ENCODE data around the gene DMXL2.
"Not testable (repeated sequence)": the region's sequence is repeated elsewhere in the genome, so short reads cannot be mapped to it uniquely, and the experiment has no call there.

Gene DMXL2, protein sequence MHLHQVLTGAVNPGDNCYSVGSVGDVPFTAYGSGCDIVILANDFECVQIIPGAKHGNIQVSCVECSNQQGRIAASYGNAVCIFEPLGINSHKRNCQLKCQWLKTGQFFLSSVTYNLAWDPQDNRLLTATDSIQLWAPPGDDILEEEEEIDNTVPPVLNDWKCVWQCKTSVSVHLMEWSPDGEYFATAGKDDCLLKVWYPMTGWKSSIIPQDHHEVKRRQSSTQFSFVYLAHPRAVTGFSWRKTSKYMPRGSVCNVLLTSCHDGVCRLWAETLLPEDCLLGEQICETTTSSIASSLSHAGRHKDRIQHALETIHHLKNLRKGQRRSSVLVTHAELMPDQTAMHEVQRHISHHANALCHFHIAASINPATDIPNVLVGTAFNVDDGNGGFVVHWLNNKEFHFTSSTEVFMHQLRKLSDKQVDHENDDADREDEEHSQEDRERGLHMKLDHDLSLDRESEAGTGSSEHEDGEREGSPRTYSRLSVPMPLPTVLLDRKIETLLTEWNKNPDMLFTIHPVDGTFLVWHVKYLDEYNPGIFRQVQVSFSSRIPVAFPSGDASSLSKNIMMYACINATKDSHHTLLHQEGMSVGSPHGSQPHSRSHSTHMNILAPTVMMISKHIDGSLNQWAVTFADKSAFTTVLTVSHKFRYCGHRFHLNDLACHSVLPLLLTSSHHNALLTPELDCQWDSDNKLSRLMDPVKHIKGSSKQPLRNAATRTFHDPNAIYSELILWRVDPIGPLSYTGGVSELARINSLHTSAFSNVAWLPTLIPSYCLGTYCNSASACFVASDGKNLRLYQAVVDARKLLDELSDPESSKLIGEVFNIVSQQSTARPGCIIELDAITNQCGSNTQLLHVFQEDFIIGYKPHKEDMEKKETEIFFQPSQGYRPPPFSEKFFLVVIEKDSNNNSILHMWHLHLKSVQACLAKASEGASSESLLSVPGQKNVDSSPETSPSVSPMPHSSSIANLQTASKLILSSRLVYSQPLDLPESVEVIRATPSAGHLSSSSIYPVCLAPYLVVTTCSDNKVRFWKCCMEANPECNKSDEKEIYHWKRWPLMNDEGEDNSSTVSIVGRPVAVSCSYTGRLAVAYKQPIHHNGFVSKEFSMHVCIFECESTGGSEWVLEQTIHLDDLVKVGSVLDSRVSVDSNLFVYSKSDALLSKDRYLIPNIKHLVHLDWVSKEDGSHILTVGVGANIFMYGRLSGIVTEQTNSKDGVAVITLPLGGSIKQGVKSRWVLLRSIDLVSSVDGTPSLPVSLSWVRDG (N-terminal part only)

DNA sequence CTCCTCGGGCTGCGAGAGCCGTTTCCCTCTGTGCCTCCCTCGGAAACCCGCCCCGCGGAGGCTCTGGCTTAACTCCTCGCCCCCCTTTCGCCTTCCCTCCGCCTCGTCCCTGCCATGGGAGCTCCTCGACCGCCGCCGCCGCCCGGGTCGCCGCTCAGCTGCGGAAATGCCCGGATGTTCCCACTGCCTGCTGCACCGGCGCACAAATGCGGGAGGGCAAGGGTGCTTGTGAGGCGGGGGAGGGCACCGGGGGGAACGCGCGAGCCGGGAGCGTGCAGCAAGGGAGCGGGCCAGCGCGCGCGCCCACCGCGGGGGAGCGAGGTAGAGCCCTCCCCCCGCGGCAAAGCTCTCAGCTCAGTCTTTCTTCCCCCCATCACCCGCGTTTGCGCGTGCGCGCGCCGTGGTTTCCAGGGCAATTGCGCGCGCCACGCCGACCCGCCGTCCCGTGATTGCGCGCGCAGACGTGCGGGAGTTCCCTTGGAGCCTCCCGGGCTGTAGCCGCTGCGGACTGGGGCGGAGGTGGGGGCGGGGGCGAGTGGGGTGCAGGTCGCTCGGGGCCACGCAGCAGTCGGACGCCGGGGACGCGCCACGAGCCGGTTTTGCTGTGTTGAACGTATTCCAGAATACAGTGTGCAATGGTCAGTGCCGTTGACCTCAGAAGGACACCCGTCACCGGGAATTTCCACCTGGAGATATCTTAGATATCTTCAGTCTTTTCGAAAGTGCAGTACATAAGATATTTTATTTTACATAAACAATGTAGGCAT lies at the start of gene DMXL2:
TSS of gene DMXL2 (minus strand) at position 168 of the 767 bp plus-strand sequence. CDS start 226 bp downstream, outside the sequence.
- DNase-seq: peak; percentile 77

DNA sequence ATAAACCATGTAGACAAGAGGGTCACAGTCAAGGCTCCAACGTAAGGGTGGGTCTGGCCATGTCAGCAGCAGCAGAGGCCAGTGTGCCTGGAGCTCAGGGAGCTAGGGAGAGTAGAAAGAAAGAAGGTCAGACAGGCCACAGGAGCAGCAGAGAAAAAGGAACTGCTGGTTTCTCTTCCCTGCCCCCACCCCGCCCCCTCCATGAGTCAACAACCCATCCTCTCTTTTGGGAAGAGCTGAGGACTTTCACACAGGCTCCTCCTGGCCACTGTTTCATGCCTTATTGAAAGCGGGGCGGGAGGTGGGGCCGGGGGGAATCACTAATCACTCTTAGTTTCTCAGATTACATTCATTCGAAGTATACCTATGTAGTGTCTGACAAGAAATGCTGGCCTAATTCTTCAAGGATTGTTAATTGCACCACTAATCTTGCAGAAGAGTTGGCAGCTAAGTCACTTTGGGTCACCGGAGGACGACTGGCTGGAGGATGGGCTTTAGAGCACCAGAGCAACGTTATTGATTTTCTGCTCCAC lies 49.6 kb upstream of the DMXL2 start:
- no peak for DNase-seq

DNA sequence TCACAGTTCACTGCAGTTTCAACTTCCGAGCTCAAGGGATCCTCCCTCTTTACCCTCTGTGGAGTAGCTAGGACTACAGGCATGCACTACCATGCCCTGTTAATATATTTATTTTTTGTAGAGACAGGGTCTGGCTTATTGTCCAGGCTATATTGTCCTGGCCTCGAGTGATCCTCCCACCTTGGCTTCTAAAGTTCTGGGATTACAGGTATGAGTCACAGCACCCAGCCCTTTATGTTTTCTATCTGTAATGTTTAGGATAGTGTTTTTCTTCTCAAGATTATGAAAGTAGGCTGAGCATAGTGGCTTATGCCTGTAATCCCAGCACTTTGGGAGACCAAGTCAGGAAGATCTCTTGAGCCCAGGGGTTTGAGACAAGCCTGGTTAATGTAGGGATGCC lies 46.8 kb upstream of the DMXL2 start:
- DNase-seq: no peak

DNA sequence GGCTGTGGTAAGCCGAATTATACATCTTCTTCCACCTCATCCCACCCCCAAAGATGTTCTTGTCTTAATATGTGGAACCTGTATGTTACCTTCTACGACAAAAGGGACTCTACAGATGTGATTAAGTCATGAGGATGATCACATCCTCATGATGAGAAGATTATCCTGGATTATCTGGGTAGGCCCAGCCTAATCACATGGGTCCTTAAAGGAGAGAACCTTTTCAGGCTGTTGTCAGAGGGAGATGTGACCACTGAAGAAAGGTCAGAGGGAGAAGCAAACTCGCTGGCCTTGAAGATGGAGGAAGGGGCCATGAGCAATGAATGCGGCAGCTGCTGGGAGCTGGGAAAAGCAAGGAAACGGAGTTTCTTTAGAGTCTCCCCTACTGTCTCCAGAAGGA lies 45.9 kb upstream of the DMXL2 start:
- no peak for DNase-seq

DNA sequence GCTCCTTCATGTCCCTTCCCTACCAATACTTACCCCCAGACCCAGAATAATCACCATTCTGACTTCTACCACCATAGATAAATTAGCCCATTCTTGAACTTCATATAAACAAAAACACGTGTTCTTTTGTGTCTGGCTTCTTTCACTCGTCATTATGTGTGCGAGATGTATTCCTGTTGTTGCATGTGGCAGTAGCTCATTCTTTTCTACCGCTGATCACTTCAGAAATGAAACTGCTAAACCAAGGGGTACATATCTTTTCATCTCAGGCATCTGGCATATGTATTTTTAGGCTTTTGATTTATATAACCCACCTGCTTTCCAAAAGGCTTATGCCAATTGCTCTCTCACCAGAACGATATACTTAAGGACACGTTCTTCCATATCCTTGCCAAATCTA lies 44.9 kb upstream of the DMXL2 start:
- DNase-seq: no peak

DNA sequence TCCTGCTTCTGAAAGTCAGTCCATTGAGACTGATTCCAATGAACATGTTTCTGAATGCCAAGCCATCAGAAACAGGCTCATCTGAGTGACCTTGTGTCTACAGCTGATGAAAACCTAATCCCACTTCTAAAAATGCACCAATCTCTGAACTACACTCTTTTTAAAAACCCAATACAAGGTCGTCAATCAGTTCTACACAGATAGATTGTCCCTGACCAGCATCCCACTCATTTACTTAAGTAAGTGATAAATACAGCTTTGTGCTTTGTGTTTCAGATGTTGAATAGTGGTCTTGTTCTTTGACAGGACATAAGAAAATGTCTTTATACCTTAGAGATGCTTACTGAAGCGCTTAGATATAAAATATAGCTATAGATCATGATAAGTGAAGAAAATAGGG lies 38.5 kb upstream of the DMXL2 start:
- no peak for DNase-seq

DNA sequence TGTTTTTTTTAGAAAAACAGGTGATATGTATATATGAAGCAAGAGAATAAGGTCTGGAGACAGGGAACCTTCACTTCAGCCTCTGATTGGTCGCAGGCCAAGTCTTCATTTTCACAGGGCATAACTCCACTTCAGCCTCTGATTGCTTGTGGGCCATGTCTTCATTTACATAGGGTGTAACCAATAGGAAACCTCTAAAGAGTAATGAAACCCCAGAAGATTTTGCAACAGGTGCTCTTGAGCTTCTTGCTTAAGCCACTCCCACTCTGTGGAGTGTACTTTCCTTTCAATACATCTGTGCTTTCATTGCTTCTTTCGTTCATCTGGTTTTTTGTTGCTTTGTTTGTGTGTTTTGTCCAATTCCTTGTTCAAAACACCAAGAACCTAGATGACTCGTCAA lies 36.1 kb upstream of the DMXL2 start:
- DNase-seq: no peak

DNA sequence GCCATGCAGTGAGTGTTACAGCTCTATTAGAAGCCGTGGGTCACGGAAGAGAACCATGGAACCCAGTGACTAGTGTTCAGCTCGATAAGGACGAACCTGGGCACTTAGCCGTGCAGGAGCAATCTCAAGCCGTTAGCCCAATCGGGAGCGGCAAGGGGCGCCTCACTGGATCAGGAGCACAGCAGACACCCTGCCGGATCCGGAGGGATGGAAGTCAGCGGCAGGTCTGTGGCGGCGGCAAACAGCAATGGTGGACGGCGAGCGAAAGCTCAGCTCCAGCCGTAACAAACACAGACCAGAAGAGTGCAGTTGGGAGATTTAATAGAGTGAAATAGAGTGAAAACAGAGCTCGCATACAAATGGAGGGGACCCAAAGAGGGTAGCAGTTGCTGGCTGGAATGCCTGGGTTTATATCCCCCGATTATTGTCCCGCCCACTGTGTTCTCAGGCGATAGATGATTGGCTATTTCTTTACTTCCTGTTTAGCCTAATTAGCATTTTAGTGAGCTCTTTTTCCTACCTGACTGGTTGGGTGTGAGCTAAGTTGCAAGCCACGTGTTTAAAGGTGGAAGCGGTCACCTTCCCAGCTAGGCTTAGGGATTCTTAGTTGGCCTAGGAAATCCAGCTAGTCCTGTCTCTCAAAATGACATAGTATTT lies 33.0 kb upstream of the DMXL2 start:
- not testable (repeated sequence) for DNase-seq

DNA sequence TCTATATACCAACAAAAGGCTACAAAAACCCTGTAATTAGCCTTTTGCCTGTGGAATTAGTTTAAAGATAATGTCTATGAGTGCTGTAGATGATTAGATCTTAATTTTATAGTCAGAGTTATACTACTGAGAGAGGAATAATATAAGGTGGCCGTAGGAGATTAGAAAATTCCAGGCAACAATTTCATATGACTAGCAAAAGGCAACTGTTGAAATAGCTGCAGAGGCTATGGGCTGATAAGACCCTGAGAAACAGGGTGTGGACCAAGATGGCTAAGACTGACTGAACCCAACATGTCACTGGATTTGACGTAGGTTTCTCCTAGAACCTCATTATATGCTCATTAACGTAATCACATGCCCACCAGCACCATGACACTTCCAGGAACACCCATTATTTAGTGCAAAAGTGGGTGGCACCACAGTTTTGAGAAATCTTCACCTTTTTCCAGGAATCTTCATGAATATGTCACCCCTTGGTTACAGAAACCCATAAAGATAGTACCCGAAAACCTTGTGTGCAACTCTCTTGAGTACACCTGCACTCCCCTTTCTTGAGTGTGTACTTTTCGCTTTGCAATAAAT lies 29.6 kb upstream of the DMXL2 start:
- no peak for DNase-seq

DNA sequence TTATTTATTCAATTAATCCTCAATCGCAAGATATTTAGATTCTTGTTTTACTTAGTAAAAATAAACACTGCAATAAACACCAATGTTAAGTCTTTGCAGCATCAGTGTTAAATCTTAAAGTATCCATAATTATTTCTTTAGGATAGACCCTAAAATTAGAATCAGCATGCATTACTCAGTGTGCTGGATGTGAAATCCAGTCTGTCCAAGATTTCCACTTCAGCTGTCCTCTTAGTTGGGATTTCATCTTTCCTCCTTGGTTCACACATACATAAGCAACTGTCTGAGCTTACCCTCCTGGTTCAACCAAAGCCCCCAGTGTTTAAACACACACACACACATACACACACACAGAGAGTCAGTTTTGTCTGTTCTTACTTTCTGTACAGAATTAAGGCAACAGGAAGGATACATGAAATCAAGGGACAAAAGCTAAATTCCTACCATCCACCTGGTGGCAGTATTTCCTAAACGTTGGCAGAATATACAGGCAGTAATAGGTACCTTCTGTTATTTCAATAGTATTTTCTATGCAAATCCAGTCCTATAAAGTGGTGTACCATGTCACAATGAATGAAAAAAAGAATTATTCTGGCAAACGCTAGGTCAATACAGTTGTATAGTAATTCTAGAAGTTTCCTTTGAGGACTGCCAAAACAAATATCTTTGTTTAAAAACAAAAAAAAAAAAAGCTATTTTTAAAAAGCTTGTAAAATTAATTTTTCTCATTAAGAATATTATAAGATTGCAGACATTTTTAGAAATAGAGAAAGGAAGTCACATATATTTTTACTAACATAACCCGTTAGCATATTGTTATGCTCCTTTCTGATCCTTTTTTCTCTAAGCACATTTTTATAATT lies 27.3 kb upstream of the DMXL2 start:
- no peak for DNase-seq

DNA sequence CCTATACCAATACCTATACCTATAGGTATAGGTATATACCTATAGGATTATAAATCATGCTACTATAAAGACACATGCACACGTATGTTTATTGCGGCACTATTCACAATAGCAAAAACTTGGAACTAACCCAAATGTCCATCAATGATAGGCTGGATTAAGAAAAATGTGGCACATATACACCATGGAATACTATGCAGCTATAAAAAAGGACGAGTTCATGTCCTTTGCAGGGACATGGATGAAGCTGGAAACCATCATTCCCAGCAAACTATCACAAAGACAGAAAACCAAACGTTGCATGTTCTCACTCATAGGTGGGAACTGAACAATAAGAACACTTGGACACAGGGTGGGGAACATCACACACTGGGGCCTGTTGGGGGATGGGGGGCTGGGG lies 26.1 kb upstream of the DMXL2 start:
- DNase-seq: not testable (repeated sequence)

DNA sequence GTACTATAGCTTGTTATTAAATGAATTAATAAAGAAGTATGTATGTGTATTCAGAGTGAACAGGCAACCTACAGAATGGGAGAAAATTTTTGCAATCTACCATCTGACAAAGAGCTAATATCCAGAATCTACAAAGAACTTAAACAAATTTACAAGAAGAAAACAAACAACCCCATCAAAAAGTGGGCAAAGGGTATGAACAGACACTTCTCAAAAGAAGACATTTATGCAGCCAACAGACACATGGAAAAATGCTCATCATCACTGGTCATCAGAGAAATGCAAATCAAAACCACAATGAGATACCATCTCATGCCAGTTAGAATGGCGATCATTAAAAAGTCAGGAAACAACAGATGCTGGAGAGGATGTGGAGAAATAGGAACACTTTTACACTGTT lies 25.5 kb upstream of the DMXL2 start:
- not testable (repeated sequence) for DNase-seq

DNA sequence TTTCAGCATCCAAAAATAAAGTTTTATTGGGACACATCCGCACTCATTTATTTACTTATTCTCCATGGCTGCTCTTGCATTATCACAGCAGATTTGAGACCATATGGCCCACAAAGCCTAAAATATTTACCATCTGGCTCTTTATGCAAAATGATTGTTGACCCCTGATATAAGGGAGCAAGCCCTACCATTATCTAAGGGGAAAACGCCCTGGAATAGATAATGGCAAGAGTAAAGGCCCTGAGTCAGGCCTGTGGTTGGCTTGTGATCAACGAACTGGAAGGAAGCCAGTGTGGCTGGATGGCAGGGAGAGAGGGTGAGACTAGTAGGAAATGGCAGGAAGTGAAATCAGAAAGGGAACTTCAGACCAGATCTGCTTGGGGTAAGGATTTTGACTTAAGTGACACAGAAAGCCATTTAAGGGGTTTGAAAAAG lies 24.6 kb upstream of the DMXL2 start:
- no peak for DNase-seq

DNA sequence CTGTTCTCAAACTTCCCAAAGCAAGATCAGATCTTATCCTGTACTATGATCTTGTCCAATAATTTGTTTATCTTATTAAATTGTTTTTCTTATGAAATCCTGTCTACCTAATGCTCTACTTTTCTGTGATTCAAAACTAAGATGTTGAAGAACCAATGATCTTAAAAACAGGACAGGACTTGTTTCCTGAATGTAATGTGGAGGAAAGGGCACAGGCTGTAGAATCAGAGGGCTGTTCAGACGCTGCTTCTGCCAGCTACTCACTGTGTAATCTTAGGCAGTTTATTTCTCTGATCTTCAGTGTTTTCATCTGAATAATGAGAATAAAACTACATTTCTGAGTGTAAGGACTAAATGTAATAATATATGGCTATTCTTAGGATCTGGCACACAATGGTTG lies 20.1 kb upstream of the DMXL2 start:
- no peak for DNase-seq

DNA sequence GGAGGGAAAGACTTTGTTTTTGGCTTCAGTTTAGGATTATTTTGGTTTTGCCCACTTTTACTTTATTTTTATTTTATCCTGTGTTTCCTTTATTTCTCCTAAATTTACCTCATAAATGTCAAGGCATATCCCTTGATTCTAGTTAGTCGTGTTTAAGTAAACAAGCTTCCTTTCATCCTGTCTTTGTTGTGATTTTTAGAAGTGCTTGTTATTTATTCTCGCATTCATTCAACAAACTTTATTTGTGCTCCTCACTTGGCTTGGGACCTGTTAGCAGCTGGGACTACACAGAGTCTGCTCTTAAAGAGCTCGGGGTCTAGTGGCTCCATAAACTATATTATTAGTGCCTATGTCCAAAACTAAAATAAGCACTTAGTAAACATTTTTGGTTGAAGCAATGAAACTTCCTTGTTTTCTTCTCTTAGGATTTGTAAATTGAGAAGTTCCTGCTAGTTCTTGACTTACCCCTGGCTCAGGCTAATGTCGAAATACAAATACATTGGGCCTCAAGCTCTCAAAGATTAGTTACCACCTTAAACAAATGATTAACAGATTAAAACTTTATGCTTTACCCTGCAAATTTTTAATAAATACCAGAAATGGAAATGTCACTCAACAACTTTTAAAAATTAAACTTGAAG lies 19.0 kb upstream of the DMXL2 start:
- no peak for DNase-seq

DNA sequence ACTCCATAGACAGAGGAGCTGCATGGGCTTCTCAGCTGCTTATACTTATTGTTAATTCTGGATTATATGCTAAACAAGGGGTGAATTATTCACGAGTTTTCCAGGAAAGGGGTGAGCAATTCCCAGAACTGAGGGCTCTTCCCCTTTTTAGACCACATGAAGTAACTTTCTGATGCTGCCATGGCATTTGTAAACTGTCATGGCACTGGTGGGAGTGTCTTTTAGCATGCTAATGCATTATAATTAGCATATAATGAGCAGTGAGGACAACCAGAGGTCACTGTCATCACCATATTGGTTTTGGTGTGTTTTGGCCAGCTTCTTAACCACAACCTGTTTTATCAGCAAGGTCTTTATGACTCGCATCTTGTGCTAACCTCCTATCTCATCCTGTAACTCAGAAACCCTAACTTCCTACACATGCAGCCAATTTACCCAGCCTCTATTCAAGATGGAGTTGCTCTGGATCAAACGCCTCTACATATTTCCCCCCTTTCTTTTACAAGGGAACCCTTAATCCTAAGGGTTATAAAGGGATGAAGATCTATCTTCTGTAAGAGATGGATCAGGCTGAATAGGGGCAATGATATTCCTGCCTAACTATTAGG lies 12.1 kb upstream of the DMXL2 start:
- DNase-seq: no peak

DNA sequence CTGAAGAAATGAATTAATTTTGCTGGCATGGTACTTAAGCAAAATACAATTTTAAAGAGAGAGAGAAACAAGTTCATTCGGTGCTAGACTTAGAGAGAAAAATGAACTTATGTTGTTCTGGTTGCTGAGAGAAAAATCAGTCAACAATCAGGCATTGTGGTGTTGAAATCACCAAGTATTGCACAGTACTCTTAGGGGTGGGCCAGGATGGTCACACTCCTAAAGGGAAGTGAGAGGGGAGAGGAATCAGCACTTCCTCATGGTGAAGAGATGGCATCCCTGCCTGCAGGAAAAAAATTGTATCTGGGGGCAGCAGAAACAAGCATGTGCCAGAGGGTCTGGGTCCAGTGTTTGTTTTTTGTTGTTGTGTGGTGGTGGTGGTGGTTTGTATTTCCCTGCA lies 7.0 kb upstream of the DMXL2 start:
- DNase-seq: no peak

DNA sequence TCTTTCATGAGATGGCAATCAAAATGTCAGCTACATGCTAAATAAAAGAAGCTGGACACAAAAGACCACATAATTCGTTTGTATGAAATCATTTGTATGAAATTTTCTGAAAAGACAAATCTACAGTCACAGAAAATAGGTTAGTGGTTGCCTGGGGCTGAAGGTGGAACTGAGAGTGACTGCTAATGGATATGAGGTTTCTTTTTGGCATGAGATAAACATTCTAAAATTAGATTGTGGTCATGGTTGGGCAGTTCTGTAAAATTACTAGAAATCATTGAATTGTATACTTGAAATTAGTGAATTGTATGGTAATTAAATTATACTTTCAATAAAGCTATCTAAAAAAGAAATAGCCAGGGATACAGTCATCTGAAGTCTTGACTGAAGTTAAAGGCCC lies 2.7 kb upstream of the DMXL2 start:
- DNase-seq: no peak

DNA sequence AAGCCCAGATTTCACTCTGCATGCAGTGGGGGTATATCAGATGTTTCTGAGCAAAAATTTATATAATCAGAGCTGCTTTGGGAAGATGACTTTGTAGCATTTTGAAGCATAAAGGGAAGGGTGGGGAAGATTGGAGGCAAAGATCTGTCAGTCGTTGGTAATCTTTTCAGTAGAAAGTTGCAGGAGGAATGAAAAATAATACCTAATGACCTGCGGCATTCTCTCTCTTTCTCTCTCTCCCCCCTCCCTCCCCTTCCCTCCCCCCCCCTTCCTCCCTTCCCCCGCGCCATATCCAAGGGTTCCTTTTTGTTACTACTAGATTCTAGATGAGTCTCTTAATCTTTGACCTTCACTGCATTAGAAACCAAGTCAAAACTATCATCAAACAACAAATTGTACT lies 1.5 kb upstream of the DMXL2 start:
- DNase-seq: no peak

All from stimulated activated CD4-positive, alpha-beta T cell treated with anti-CD3 and anti-CD28 coated beads, Interleukin-12 subunit alpha, Interleukin-12 subunit beta, amount 100 ng/mL, for 4 hours (primary cell).